ENCODE data around the gene TNFRSF12A. TPM values are rescaled to one million over a fixed set of nuclear protein-coding genes. Genes with fewer than 3 reads are reported as not detected.

Gene TNFRSF12A
- total RNA-seq, 1 experiment from 2014 or later = 78.9 TPM

GRCh38 chr16:3017794-3018506 is 2.2 kb upstream of the TNFRSF12A start, which contains the start of gene CLDN6:
CLDN6 (minus strand) TSS chr16:3018183; CDS start chr16:3016021, 2,162 bp downstream.
- peak; percentile 49 for ATAC-seq
- no peaks in the 10 kb centered on the region for H3K9me3 Mint-ChIP-seq
- H3K27me3 Mint-ChIP-seq (ENCODE audit: low read depth) = peaks cover 5% of the 10 kb centered on the region; the same call in 1 of the 2 replicates
- peaks cover 21% of the 10 kb centered on the region for H3K36me3 Mint-ChIP-seq
- peak within 1 kb of the TSS; percentile 93 for H3K4me3 Mint-ChIP-seq
- peak within 1 kb of the TSS; percentile 96 for H3K27ac Mint-ChIP-seq
- POLR2A ChIA-PET = interaction anchor here (0.8 to 17.1 kb wide), 5 partner anchors 12 to 40 kb away, joined by 3 to 502 read pairs (median 8); partner anchors contain the start of gene CLDN9
- CTCF ChIA-PET = interaction anchor here (0.5 to 8.6 kb wide), 18 partner anchors 11 to 180 kb away, joined by 3 to 360 read pairs (median 4); partner anchors contain the start of genes CLDN9, KREMEN2 and ZSCAN10
- peak; percentile 99 for DNase-seq (ENCODE audit: low spot score)
- H3K4me1 Mint-ChIP-seq = peaks cover 69% of the 10 kb centered on the region
- TF ChIP-seq ZNF121 (CRISPR knock-in tag; IDR thresholded peaks at IDR 0.05) (no peak), PRRX2 (CRISPR knock-in tag; IDR thresholded peaks at IDR 0.05) (no peak), ZSCAN18 (CRISPR knock-in tag; IDR thresholded peaks at IDR 0.05) (no peak), IRF2 (CRISPR knock-in tag; IDR thresholded peaks at IDR 0.05; ENCODE audit: borderline replicate concordance, low read depth) (no peak), ZMAT4 (CRISPR knock-in tag; IDR thresholded peaks at IDR 0.05) (0 out of 2 replicates have a peak, but pooled peaks have one; percentile 12), CBFB (CRISPR knock-in tag; IDR thresholded peaks at IDR 0.05; ENCODE audit: low read depth) (peak; percentile 92), FOXJ3 (CRISPR knock-in tag; IDR thresholded peaks at IDR 0.05; ENCODE audit: borderline replicate concordance) (no peak), HMGA2 (CRISPR knock-in tag; IDR thresholded peaks at IDR 0.05) (no peak), NR1H2 (CRISPR knock-in tag; IDR thresholded peaks at IDR 0.05) (peak; percentile 51; the same call in 1 of the 2 replicates), ZNF512 (CRISPR knock-in tag; IDR thresholded peaks at IDR 0.05; ENCODE audit: borderline replicate concordance) (no peak), PRDM15 (CRISPR knock-in tag; IDR thresholded peaks at IDR 0.05) (no peak), USF2 (CRISPR knock-in tag; IDR thresholded peaks at IDR 0.05) (peak; percentile 59), ZNF232 (CRISPR knock-in tag; IDR thresholded peaks at IDR 0.05) (peak; percentile 78; the same call in 1 of the 2 replicates), JUN (CRISPR knock-in tag; IDR thresholded peaks at IDR 0.05) (no peak), ATF1 (CRISPR knock-in tag; IDR thresholded peaks at IDR 0.05) (peak; percentile 65; the same call in 1 of the 2 replicates)
- TF ChIP-seq, protein P1, sequence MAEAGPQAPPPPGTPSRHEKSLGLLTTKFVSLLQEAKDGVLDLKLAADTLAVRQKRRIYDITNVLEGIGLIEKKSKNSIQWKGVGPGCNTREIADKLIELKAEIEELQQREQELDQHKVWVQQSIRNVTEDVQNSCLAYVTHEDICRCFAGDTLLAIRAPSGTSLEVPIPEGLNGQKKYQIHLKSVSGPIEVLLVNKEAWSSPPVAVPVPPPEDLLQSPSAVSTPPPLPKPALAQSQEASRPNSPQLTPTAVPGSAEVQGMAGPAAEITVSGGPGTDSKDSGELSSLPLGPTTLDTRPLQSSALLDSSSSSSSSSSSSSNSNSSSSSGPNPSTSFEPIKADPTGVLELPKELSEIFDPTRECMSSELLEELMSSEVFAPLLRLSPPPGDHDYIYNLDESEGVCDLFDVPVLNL (CRISPR knock-in tag; IDR thresholded peaks at IDR 0.05; ENCODE audit: borderline replicate concordance, low read depth) = no peak
- TF ChIP-seq, protein P2, sequence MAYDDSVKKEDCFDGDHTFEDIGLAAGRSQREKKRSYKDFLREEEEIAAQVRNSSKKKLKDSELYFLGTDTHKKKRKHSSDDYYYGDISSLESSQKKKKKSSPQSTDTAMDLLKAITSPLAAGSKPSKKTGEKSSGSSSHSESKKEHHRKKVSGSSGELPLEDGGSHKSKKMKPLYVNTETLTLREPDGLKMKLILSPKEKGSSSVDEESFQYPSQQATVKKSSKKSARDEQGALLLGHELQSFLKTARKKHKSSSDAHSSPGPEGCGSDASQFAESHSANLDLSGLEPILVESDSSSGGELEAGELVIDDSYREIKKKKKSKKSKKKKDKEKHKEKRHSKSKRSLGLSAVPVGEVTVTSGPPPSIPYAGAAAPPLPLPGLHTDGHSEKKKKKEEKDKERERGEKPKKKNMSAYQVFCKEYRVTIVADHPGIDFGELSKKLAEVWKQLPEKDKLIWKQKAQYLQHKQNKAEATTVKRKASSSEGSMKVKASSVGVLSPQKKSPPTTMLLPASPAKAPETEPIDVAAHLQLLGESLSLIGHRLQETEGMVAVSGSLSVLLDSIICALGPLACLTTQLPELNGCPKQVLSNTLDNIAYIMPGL (CRISPR knock-in tag; IDR thresholded peaks at IDR 0.05) = peak; percentile 79
- TF ChIP-seq, protein P3, sequence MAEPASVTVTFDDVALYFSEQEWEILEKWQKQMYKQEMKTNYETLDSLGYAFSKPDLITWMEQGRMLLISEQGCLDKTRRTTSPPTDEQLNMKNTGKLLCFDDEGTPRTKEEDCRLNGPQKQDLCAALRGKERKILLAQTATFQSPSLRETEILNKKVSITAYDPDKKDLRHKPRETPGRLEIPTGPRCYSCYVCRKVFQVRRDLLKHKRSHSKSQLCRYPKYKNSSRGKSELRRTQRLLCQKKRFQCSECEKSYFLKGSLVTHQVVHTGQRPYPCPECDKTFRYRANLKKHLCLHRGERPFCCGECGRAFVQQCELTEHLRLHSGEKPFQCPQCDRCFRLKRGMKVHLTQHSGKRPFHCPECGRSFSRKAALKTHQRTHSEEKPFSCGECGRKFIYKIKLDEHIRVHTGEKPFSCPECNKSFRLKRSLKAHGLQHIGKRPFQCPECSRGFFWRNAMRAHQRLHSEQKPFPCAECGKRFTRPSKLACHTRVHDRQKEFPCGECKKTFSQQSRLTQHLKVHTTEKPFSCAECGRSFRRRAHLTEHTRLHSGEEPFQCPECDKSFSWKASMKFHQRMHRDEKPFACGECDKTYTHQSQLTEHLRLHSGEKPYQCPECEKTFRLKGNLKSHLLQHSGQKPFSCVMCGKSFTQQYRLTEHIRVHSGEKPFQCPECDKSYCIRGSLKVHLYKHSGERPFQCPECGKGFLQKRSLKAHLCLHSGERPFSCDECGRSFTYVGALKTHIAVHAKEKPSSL (CRISPR knock-in tag; conservative IDR thresholded peaks at IDR 0.05) = no peak
- TF ChIP-seq, protein P4, sequence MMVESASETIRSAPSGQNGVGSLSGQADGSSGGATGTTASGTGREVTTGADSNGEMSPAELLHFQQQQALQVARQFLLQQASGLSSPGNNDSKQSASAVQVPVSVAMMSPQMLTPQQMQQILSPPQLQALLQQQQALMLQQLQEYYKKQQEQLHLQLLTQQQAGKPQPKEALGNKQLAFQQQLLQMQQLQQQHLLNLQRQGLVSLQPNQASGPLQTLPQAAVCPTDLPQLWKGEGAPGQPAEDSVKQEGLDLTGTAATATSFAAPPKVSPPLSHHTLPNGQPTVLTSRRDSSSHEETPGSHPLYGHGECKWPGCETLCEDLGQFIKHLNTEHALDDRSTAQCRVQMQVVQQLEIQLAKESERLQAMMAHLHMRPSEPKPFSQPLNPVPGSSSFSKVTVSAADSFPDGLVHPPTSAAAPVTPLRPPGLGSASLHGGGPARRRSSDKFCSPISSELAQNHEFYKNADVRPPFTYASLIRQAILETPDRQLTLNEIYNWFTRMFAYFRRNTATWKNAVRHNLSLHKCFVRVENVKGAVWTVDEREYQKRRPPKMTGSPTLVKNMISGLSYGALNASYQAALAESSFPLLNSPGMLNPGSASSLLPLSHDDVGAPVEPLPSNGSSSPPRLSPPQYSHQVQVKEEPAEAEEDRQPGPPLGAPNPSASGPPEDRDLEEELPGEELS (CRISPR knock-in tag; IDR thresholded peaks at IDR 0.05) = peak; percentile 83; the same call in 1 of the 2 replicates
